ENCODE data around the gene RTN4RL1.

- TF ChIP-seq, protein P1, sequence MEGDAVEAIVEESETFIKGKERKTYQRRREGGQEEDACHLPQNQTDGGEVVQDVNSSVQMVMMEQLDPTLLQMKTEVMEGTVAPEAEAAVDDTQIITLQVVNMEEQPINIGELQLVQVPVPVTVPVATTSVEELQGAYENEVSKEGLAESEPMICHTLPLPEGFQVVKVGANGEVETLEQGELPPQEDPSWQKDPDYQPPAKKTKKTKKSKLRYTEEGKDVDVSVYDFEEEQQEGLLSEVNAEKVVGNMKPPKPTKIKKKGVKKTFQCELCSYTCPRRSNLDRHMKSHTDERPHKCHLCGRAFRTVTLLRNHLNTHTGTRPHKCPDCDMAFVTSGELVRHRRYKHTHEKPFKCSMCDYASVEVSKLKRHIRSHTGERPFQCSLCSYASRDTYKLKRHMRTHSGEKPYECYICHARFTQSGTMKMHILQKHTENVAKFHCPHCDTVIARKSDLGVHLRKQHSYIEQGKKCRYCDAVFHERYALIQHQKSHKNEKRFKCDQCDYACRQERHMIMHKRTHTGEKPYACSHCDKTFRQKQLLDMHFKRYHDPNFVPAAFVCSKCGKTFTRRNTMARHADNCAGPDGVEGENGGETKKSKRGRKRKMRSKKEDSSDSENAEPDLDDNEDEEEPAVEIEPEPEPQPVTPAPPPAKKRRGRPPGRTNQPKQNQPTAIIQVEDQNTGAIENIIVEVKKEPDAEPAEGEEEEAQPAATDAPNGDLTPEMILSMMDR (IDR thresholded peaks at IDR 0.05): no peak
- TF ChIP-seq POLR2A (IDR thresholded peaks at IDR 0.05): no peak
These were observed 12.0 kb upstream of the RTN4RL1 start for GRCh38 chr17:2037155-2037554.

Measured in heart left ventricle (tissue), 13 donors.